BE2C (cell line): ENCODE measurements around the gene DPY19L1. TPM values are rescaled to one million over a fixed set of nuclear protein-coding genes. Genes with fewer than 3 reads are reported as not detected.
"Not testable (repeated sequence)": the region's sequence is repeated elsewhere in the genome, so short reads cannot be mapped to it uniquely, and the experiment has no call there.

ENCODE experiments used
- DNase-seq: peaks from one replicate; pipeline ENCODE4 v3.0.0-alpha.2; 2020
- H3K27me3 ChIP-seq: fragments of 250-450 bp; sonication (Bioruptor Pico); 2 replicates; pipeline ENCODE4 v1.5.1; 2020; ENCODE audit warnings: mild to moderate bottlenecking
- H3K36me3 ChIP-seq: fragments of 250-450 bp; sonication (Bioruptor Pico); 2 replicates; pipeline ENCODE4 v1.5.1; 2020; ENCODE audit warnings: mild to moderate bottlenecking
- H3K4me1 ChIP-seq: fragments of 250-450 bp; sonication (Bioruptor Pico); 2 replicates; pipeline ENCODE4 v1.5.1; 2020
- H3K4me3 ChIP-seq: 2 replicates; pipeline ENCODE4 v1.5.1; 2011; ENCODE audit warnings: low read depth, low read length
- H3K9me3 ChIP-seq: fragments of 250-450 bp; sonication (Bioruptor Pico); 2 replicates; pipeline ENCODE4 v1.5.1; 2020
- polyA plus RNA-seq: library from polyadenylated mRNA; unstranded; fragments of >200 nt; gene quantifications from one replicate; pipeline ENCODE4 v1.2.1, GENCODE V29; 2012; ENCODE audit warnings: low read depth, missing spikeins; ENCODE audit not compliant: insufficient read length, insufficient read depth
- TF ChIP-seq, protein P1 (sequence below): IDR thresholded peaks from 2 replicates; pipeline ENCODE4 v1.5.1; 2012; ENCODE audit warnings: mild to moderate bottlenecking, low read depth, low read length

DPY19L1 gene
- 12.9 TPM for polyA plus RNA-seq

DNA sequence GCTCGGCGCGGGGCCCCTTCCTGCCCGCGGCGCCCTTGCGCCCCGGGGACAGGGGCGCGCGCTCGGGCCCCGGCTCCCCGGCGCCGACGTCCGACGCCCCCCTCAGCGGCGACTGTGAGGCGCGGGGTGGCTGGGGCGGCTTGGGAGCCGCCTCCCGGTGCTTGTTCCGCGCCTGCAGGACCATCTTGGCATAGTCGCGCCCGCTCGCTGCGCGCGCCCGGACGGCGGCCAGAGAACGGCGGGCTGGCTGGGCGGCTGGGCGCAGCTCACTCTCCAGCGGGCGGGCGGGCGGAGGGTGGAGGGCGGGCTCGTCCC is at the start of gene DPY19L1:
Gene DPY19L1, minus strand, starts transcription at position 275 of the 315 bp plus-strand sequence. Its CDS starts 91 bp downstream, at position 184.
- Histone ChIP-seq H3K4me3 (peak within 1 kb of the TSS; percentile 84), H3K36me3 (no peaks in the 10 kb centered on the region), H3K27me3 (no peaks in the 10 kb centered on the region), H3K9me3 (no peaks in the 10 kb centered on the region), H3K4me1 (peaks cover 3% of the 10 kb centered on the region; the same call in 1 of the 2 replicates)
- TF ChIP-seq, protein P1, sequence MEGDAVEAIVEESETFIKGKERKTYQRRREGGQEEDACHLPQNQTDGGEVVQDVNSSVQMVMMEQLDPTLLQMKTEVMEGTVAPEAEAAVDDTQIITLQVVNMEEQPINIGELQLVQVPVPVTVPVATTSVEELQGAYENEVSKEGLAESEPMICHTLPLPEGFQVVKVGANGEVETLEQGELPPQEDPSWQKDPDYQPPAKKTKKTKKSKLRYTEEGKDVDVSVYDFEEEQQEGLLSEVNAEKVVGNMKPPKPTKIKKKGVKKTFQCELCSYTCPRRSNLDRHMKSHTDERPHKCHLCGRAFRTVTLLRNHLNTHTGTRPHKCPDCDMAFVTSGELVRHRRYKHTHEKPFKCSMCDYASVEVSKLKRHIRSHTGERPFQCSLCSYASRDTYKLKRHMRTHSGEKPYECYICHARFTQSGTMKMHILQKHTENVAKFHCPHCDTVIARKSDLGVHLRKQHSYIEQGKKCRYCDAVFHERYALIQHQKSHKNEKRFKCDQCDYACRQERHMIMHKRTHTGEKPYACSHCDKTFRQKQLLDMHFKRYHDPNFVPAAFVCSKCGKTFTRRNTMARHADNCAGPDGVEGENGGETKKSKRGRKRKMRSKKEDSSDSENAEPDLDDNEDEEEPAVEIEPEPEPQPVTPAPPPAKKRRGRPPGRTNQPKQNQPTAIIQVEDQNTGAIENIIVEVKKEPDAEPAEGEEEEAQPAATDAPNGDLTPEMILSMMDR = no peak
- no peak for DNase-seq

DNA sequence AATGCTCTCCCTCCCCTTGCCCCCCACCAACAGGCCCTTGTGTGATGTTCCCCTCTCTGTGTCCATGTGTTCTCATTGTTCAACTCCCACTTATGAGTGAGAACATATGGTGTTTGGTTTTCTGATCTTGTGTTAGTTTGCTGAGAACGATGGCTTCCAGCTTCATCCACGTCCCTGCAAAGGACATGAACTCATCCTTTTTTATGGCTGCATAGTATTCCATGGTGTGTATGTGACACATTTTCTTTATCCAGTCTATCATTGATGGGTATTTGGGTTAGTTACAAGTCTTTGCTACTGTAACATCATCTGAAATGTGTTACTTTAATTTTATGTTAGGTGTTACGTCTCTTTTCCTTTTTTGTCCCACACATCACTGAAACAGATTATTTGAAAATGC is 42.2 kb upstream of the DPY19L1 start:
- H3K36me3 ChIP-seq = not testable (repeated sequence)

DNA sequence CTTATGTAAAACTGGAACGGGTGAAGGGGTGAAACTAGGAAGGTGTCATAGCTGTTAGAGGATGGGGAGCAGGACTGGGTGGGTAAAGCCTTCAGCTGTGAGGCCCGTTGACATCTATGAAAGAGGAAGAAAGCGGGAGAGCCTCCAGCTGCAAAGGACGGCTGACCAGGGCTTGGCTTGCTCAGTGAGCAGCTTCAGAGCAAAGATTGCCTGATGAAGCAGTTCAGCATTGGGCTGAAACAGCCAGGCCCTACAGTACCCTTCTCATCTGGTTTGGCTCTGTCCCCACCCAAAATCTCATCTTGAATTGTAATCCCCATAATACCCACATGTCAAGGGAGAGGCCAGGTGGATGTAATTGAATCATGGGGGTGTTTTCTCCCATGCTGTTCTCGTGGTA is 36.7 kb upstream of the DPY19L1 start:
- DNase-seq, H3K9me3 ChIP-seq, H3K4me1 ChIP-seq: not testable (repeated sequence)

More for the DNA sequence above, 42.2 kb upstream of the DPY19L1 start:
- DNase-seq, H3K27me3 ChIP-seq, H3K4me3 ChIP-seq, H3K4me1 ChIP-seq, H3K9me3 ChIP-seq: not testable (repeated sequence)

DNA sequence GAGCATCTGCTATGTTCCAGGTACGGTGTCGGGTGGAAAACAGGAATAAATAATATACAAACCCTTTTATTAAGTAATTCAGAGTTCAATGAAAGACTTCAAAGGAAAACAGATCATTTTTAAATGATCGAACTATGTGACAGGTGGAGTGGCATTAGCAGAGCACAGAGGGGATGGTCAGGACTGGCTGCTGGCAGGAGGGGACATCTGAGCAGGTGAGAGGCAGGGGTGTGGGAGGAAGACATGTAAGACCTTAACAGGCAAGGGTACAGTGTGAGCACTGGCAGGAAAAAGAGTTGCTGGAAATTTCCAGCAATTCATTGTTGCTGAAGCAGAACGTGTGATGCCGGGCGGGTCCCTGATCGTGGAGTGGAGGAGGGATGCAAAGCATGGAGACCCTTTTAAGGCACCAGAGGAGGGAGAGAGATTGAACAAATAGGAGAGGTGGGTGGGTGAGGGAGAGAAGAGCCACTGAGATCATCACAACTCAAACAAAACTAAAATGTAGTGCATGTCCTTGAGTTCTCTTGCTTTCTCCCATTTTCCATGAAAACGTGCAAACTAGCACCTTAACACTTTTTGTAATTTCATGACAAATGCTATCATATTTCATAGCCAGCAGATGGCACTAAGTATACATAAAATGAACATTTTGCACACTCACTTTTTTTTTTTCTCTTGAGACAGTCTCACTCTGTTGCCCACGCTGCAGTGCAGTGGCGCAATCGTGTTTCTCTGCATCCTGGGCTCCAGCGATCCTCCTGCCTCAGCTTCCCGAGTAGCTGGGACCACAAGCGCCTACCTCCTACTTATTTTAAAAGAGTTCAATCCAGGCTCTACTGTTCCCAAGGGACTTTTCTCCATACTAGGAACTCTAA is 35.9 kb upstream of the DPY19L1 start:
- not testable (repeated sequence) for H3K36me3 ChIP-seq, H3K4me3 ChIP-seq, H3K9me3 ChIP-seq, H3K27me3 ChIP-seq, H3K4me1 ChIP-seq
- peak; percentile 30 for DNase-seq
- TF ChIP-seq, protein P1 = peak; percentile 30

More for the DNA sequence above, 36.7 kb upstream of the DPY19L1 start:
- H3K36me3 ChIP-seq, H3K4me3 ChIP-seq, H3K27me3 ChIP-seq: not testable (repeated sequence)

DNA sequence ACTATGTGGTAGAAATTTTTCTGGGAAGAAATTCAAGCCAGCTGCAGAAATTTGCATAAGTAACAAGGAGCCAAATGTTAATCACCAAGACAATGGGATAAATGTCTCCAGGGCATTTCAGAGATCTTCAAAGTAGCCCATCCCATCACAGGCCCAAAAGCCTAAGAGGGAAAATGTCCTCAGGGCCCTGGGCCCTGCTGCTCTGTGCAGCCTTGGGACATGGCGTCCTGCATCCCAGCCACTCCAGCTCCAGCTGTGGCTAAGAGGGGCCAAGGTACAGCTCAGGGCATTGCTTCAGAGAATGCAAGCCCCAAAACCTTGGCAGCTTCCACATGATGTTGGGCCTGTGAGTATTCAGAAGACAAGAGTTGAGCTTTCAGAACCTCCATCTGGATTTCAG is 31.8 kb upstream of the DPY19L1 start:
- not testable (repeated sequence) for H3K4me1 ChIP-seq, H3K9me3 ChIP-seq, H3K36me3 ChIP-seq, DNase-seq, H3K27me3 ChIP-seq, H3K4me3 ChIP-seq

DNA sequence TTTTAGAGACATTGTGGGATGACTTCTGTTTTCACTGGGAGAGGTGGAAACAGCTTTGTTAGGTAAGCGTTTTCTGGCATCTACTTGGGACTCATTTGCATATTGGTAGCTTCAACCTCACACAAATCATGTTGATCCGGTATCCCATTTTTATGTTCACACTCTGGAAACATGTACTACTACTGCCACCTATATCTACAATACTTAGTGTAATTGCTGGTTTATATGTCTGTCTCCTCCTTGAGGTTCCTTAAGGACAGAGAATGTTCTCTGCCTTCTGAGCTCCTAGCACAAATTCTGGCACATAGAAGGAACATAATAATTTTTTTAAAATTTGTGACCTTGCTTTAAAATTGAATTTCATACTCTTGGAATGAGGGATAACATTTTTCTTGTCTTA is 28.1 kb upstream of the DPY19L1 start:
- H3K36me3 ChIP-seq, H3K4me3 ChIP-seq, H3K9me3 ChIP-seq, DNase-seq, H3K27me3 ChIP-seq, H3K4me1 ChIP-seq: not testable (repeated sequence)

DNA sequence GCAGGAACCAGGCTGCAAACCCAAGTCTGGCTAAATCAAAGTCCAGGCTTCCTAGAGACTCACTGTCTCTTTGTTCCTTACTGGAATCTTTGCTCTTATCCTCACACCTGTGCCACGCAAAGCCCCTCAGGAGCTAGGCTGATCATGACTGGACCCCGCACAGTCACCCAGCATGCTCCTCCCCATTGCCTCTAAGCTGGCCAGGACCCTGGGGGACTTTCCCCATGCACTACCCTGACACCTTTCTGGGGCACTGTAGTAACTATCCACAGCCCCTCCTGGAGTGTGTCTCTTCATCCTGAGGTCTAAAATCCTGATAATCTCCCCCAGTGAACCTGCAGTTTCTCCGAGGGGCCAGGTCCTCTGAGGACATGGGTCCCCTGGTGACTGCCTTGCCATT is 21.3 kb upstream of the DPY19L1 start:
- H3K36me3 ChIP-seq, H3K4me3 ChIP-seq, H3K27me3 ChIP-seq, DNase-seq, H3K9me3 ChIP-seq, H3K4me1 ChIP-seq: not testable (repeated sequence)

DNA sequence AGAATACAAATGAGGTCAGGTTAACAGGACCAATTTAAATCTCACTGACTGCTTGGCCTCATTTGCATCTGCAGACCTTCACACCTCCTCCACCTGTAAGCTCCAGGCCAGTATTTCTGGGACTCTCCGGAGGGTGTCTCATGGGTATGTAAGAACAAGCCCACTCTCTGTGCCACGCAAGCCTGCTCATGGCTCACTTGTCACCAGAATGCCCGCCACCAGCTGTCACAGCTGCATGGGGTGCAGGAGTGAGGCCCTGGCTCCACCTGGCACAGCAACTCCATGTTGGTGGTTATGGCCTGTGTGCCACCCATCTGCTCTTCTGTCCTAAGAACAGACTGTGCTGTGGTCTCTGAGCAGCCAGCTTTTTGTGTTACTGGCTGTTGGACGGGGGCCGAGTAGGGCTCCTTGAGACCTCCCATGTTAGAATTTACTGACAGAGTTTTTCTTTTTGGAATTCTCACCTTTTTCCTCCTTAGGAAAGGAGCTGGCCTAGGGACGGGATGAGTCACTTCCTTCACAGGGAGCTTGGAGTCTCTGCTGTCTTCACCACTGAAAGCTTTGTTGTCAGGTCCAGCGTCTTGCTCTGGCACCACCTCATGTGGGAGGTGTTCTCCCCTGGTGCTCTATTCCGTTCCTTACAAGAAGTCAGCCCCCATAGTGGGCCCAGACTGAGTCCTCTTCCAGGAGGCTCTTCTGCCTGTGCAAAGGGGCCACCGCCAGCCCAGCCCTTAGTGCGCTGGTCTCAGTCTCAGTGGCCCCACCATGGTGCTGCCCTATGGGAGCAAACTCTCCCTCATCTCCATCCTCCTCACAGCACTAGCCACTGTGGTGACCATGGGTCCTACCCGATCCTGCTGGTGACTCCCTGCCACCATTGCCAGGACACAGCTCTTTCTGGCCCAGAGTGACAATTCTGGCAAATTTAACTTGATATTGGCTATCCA is 20.5 kb upstream of the DPY19L1 start:
- not testable (repeated sequence) for H3K36me3 ChIP-seq, DNase-seq, H3K9me3 ChIP-seq, H3K4me3 ChIP-seq, H3K27me3 ChIP-seq, H3K4me1 ChIP-seq

DNA sequence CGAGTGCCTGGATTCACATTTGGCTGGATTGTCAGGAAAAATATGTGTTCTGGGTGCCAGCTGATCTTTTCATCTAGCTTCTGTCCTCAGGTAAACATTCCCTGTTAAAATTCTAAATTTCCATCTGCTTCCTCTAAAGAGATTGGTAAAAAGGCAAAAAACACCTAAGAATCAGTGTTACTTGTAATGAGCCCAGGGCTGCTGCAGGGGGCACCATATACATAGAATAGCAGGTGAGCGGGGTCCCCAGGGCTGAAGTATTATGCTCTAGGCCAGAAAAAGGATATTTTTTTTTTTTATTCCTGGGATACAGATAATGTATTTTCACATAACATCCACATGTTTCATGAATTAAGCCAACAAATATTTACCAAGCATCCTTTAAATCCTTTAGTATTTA is 18.4 kb upstream of the DPY19L1 start:
- not testable (repeated sequence) for H3K36me3 ChIP-seq, H3K9me3 ChIP-seq, H3K4me3 ChIP-seq, H3K27me3 ChIP-seq, H3K4me1 ChIP-seq
- TF ChIP-seq, protein P1 = peak; percentile 60
- DNase-seq = peak; percentile 19

DNA sequence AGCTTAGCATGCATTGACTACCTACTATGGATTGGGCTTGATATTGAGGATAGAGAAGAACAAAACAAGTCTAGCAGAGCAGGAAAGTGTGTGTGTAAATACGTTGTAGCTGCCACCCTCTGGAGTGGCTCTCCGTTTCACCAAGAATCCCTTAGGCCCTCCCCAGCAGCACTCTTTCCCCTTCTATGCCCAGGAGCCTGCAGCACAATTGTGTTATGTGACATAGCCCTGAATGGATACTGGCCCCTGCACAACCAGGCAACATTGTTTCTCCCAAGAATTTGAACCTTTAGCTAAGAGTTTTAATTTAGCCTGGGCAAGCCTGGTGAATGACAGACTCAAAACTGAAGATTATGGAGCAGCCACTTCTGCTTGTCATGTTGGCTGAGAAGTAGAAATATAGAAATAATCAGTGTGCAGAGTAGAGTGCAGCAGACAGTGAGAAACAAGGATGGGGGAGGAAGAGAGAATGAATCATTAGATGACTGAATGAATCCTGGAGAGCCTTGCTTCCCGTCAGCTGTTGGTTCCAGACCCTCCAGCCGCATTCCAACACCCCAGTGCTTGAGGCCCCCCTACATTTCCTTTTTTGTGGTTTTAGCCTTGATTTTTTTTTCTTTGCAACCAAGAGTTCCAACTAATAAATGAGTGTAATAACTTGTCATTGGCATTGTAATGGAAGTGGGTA is 16.3 kb upstream of the DPY19L1 start:
- H3K4me3 ChIP-seq, H3K36me3 ChIP-seq, H3K9me3 ChIP-seq, DNase-seq, H3K4me1 ChIP-seq, H3K27me3 ChIP-seq: not testable (repeated sequence)

DNA sequence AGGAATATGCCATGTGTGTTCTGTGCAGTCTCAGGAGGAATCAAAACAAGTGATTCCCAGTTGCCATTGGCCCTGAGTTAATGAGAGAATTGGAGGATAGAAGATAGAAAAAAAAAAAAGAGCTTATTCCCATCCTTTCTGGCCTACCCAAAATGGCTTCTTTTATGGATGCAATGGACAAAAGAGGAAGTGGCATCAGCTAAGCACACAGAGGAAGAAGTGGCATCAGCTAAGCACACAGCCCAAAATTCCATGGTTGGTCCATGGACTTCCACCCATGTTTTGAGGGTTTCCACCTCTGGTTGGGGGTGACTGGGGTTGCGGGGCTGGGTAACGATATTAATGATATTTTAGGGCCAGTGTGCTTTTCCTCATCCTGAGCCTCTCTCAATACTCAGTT is 11.1 kb upstream of the DPY19L1 start:
- not testable (repeated sequence) for DNase-seq, H3K4me3 ChIP-seq, H3K4me1 ChIP-seq, H3K27me3 ChIP-seq, H3K9me3 ChIP-seq, H3K36me3 ChIP-seq

DNA sequence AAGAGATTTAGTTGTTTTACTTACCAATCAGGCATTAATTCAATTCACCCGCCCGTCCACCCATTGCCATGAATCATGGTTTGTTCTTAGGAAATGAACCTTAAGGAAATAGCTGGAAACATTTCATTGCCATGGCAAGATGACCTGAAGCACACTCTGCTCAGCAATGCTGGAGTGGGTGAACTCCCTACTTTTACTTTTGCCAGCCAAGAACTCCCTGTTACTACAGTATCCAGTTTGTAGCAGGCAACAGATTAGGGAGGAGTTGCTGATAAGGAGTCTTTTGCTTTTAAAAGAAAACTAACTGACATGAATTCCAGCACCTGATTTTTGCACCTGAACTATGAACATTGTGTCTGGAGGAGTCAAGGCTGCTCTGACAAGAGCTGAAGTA is 10.6 kb upstream of the DPY19L1 start:
- H3K27me3 ChIP-seq, H3K9me3 ChIP-seq, H3K36me3 ChIP-seq, H3K4me1 ChIP-seq, DNase-seq, H3K4me3 ChIP-seq: not testable (repeated sequence)
